ENCODE measurements around the gene TCIRG1. TPM values are rescaled to one million over a fixed set of nuclear protein-coding genes. Genes with fewer than 3 reads are reported as not detected.
A peak's percentile ranks its signal among the peaks of the same experiment; 100 is the strongest.
"Not testable (repeated sequence)": the region's sequence is repeated elsewhere in the genome, so short reads cannot be mapped to it uniquely, and the experiment has no call there.

The TCIRG1 gene, protein sequence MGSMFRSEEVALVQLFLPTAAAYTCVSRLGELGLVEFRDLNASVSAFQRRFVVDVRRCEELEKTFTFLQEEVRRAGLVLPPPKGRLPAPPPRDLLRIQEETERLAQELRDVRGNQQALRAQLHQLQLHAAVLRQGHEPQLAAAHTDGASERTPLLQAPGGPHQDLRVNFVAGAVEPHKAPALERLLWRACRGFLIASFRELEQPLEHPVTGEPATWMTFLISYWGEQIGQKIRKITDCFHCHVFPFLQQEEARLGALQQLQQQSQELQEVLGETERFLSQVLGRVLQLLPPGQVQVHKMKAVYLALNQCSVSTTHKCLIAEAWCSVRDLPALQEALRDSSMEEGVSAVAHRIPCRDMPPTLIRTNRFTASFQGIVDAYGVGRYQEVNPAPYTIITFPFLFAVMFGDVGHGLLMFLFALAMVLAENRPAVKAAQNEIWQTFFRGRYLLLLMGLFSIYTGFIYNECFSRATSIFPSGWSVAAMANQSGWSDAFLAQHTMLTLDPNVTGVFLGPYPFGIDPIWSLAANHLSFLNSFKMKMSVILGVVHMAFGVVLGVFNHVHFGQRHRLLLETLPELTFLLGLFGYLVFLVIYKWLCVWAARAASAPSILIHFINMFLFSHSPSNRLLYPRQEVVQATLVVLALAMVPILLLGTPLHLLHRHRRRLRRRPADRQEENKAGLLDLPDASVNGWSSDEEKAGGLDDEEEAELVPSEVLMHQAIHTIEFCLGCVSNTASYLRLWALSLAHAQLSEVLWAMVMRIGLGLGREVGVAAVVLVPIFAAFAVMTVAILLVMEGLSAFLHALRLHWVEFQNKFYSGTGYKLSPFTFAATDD
- total RNA-seq (ENCODE audit: low replicate concordance): 10.7 and 19.4 TPM in 2 replicates

- TF ChIP-seq CTCF (IDR thresholded peaks at IDR 0.05) (no peak), EZH2phosphoT487 (IDR thresholded peaks at IDR 0.05) (no peak), EZH2 (IDR thresholded peaks at IDR 0.05) (no peak)
- H3K36me3 ChIP-seq: no peaks in the 10 kb centered on the region
- peak within 1 kb of the TSS; percentile 61 for H2AFZ ChIP-seq (replicated peaks)
- no peaks in the 10 kb centered on the region for H4K20me1 ChIP-seq (ENCODE audit: low read depth)
- H3K9ac ChIP-seq: no peak within 1 kb of the TSS
- Mint-ChIP-seq H3K4me1 (peaks cover 9% of the 10 kb centered on the region), H3K27me3 (ENCODE audit: insufficient read depth, low read depth) (peaks cover 6% of the 10 kb centered on the region), H3K4me3 (peak within 1 kb of the TSS; percentile 35), H3K36me3 (peaks cover under 1% of the 10 kb centered on the region), H3K9me3 (no peaks in the 10 kb centered on the region), H3K27ac (peak within 1 kb of the TSS; percentile 90)
- peak within 1 kb of the TSS; percentile 44 for H3K4me3 ChIP-seq
- peak within 1 kb of the TSS; percentile 74 for H3K4me2 ChIP-seq
- H3K27me3 ChIP-seq: no peaks in the 10 kb centered on the region
- no peak within 1 kb of the TSS for H3K27ac ChIP-seq
- peaks cover 30% of the 10 kb centered on the region for H3F3A ChIP-seq (ENCODE audit: low read depth)
- DNase-seq (ENCODE audit: low spot score): peak; percentile 78
- H3K9me3 ChIP-seq (ENCODE audit: low read depth): no peaks in the 10 kb centered on the region
- H3K4me1 ChIP-seq: peaks cover 16% of the 10 kb centered on the region
- H3K79me2 ChIP-seq (ENCODE audit: low read depth): no peaks in the 10 kb centered on the region
Measured at GRCh38 chr11:68038718-68039525, at the start of gene TCIRG1. TSS of gene TCIRG1 (plus strand) at chr11:68039025. CDS start at chr11:68041272, 2,247 bp downstream.

- H4K20me1 ChIP-seq (ENCODE audit: low read depth); H3K79me2 ChIP-seq (ENCODE audit: low read depth); H3K36me3 ChIP-seq; H3K4me1 ChIP-seq; H3F3A ChIP-seq (ENCODE audit: low read depth); H3K9me3 ChIP-seq (ENCODE audit: low read depth); H3K36me3 Mint-ChIP-seq; H3K27ac ChIP-seq; H3K27ac Mint-ChIP-seq; H3K4me1 Mint-ChIP-seq; H3K9me3 Mint-ChIP-seq; H3K9ac ChIP-seq: not testable (repeated sequence)
- H3K4me2 ChIP-seq: peak overlapping the region; percentile 80
- H3K27me3 ChIP-seq: peaks cover 16% of the 10 kb centered on the region
- peak overlapping the region; percentile 42 for H3K4me3 ChIP-seq
- H2AFZ ChIP-seq (replicated peaks): peak overlapping the region; percentile 76
- Mint-ChIP-seq H3K27me3 (ENCODE audit: insufficient read depth, low read depth) (peaks cover 19% of the 10 kb centered on the region), H3K4me3 (peak overlapping the region; percentile 65)
- DNase-seq (ENCODE audit: low spot score): peak; percentile 68
- TF ChIP-seq EZH2 (IDR thresholded peaks at IDR 0.05): peak; percentile 65
Measured at GRCh38 chr11:67990546-67991346, 48.1 kb upstream of the TCIRG1 start.

- not testable (repeated sequence) for H3K9me3 Mint-ChIP-seq; H4K20me1 ChIP-seq (ENCODE audit: low read depth); H3K9me3 ChIP-seq (ENCODE audit: low read depth); H3F3A ChIP-seq (ENCODE audit: low read depth); H3K36me3 Mint-ChIP-seq; DNase-seq (ENCODE audit: low spot score); H3K79me2 ChIP-seq (ENCODE audit: low read depth); H3K4me1 ChIP-seq; H3K27ac ChIP-seq; H3K4me1 Mint-ChIP-seq; H3K36me3 ChIP-seq; H3K9ac ChIP-seq; H3K27ac Mint-ChIP-seq
- Histone ChIP-seq H3K4me3 (peak overlapping the region; percentile 42), H2AFZ (replicated peaks) (peak overlapping the region; percentile 76), H3K27me3 (peaks cover 16% of the 10 kb centered on the region), H3K4me2 (peak overlapping the region; percentile 80)
- peaks cover 21% of the 10 kb centered on the region for H3K27me3 Mint-ChIP-seq (ENCODE audit: insufficient read depth, low read depth)
- TF ChIP-seq EZH2 (IDR thresholded peaks at IDR 0.05) (peak; percentile 61), CTCF (IDR thresholded peaks at IDR 0.05) (peak; percentile 19)
- H3K4me3 Mint-ChIP-seq: peak overlapping the region; percentile 74
Measured at GRCh38 chr11:67991347-67992121, 47.3 kb upstream of the TCIRG1 start.

Measured in neural progenitor cell (in vitro differentiated cells).